SU-DHL-6 (cell line): ENCODE measurements around the gene ELMO1.

Experiments used
- H2AFZ ChIP-seq: fragments of 200-600 bp; sonication (generic); 2 replicates; pipeline ENCODE4 v1.6.1; 2014; ENCODE audit warnings: low read depth, mild to moderate bottlenecking, moderate library complexity, mixed read lengths, antibody characterized with exemption, low read length; ENCODE audit not compliant: severe bottlenecking
- H3F3A ChIP-seq: fragments of 200-600 bp; shearing (Covaris generic); 2 replicates; pipeline ENCODE4 v1.6.0; 2016; ENCODE audit warnings: antibody characterized with exemption, mild to moderate bottlenecking; ENCODE audit not compliant: insufficient read depth
- H3K27ac ChIP-seq: fragments of 200-600 bp; sonication (generic); 2 replicates; pipeline ENCODE4 v1.5.1; 2016; ENCODE audit warnings: low read depth, mild to moderate bottlenecking, low read length, moderate library complexity, mixed read lengths
- H3K27me3 ChIP-seq: fragments of 200-600 bp; sonication (generic), shearing (Covaris generic); 2 replicates; pipeline ENCODE4 v1.6.0; 2014; ENCODE audit warnings: mild to moderate bottlenecking, low read length
- H3K36me3 ChIP-seq: fragments of 200-600 bp; sonication (generic); 2 replicates; pipeline ENCODE4 v1.6.1; 2014; ENCODE audit warnings: mild to moderate bottlenecking, low read length, mixed read lengths
- H3K4me2 ChIP-seq: fragments of 300-600, 200-600 bp; shearing (Covaris generic), sonication (generic); 2 replicates; pipeline ENCODE4 v1.6.0; 2014; ENCODE audit warnings: low read length, low read depth, mild to moderate bottlenecking; ENCODE audit not compliant: poor library complexity, severe bottlenecking
- H3K4me3 ChIP-seq: fragments of 200-600 bp; sonication (generic); 2 replicates; pipeline ENCODE4 v1.5.1; 2014; ENCODE audit warnings: antibody characterized with exemption, low read length, mild to moderate bottlenecking, mixed read lengths; ENCODE audit not compliant: insufficient read depth, poor library complexity, severe bottlenecking
- H3K79me2 ChIP-seq: fragments of 200-600 bp; sonication (generic); 2 replicates; pipeline ENCODE4 v1.6.1; 2014; ENCODE audit warnings: mild to moderate bottlenecking, low read length, moderate library complexity; ENCODE audit not compliant: insufficient read depth
- H3K9ac ChIP-seq: fragments of 200-600 bp; sonication (generic); 2 replicates; pipeline ENCODE4 v1.7.0; 2014; ENCODE audit warnings: mild to moderate bottlenecking, low read length
- H3K9me2 ChIP-seq: fragments of 200-600 bp; sonication (generic); replicated peaks from 2 replicates; pipeline ENCODE4 v1.6.1; 2014; ENCODE audit warnings: low read length; ENCODE audit not compliant: insufficient read depth
- H3K9me3 ChIP-seq: fragments of 200-600 bp; sonication (generic); 2 replicates; pipeline ENCODE4 v1.6.1; 2014; ENCODE audit warnings: low read length, mixed read lengths; ENCODE audit not compliant: insufficient read depth
- H4K20me1 ChIP-seq: fragments of 200-600 bp; sonication (generic); 2 replicates; pipeline ENCODE4 v1.6.1; 2014; ENCODE audit warnings: low read depth, mild to moderate bottlenecking, antibody characterized with exemption, low read length, moderate library complexity, mixed read lengths
- EZH2phosphoT487 ChIP-seq: fragments of 200-600 bp; sonication (generic), shearing (Covaris generic); conservative IDR thresholded peaks from 2 replicates; pipeline ENCODE4 v1.6.1; 2018; ENCODE audit warnings: mild to moderate bottlenecking, antibody characterized with exemption, low read length, moderate library complexity, mixed read lengths
- TF ChIP-seq, protein P1 (sequence below): fragments of 200-600 bp; sonication (generic); IDR thresholded peaks from one replicate; pipeline ENCODE4 v1.5.1; 2017; ENCODE audit warnings: antibody characterized with exemption, mild to moderate bottlenecking, low read length, moderate library complexity; ENCODE audit not compliant: insufficient read depth, poor library complexity, severe bottlenecking

Gene ELMO1

DNA sequence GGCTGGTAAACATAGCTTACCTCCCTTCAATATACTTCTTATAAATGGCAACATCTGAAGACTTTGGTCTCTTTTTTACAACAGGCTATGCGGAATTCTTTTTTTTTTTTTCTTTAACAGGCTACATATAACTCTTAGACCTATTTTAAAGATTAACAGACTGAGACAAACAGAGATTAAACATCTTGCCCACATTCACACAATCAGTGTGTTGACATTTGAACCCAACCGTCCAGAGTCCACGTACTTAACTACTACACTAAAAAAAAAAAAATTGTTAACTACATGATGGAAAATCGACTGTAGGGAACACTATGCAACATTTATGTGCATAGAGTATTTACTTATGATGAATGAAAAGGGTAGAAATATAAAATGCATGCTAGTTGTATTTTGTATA lies 298.5 kb downstream of the ELMO1 start:
- H3K9me2 ChIP-seq, result no peaks in the 10 kb centered on the region
- no peaks in the 10 kb centered on the region for H3K27me3 ChIP-seq
- H3K27ac ChIP-seq, result no peak overlapping the region
- H3K4me2 ChIP-seq, result no peak overlapping the region
- TF ChIP-seq, protein P1, sequence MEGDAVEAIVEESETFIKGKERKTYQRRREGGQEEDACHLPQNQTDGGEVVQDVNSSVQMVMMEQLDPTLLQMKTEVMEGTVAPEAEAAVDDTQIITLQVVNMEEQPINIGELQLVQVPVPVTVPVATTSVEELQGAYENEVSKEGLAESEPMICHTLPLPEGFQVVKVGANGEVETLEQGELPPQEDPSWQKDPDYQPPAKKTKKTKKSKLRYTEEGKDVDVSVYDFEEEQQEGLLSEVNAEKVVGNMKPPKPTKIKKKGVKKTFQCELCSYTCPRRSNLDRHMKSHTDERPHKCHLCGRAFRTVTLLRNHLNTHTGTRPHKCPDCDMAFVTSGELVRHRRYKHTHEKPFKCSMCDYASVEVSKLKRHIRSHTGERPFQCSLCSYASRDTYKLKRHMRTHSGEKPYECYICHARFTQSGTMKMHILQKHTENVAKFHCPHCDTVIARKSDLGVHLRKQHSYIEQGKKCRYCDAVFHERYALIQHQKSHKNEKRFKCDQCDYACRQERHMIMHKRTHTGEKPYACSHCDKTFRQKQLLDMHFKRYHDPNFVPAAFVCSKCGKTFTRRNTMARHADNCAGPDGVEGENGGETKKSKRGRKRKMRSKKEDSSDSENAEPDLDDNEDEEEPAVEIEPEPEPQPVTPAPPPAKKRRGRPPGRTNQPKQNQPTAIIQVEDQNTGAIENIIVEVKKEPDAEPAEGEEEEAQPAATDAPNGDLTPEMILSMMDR, result no peak
- TF ChIP-seq EZH2phosphoT487, result no peak
- H2AFZ ChIP-seq, result no peak overlapping the region
- H3K9ac ChIP-seq, result no peak overlapping the region
- no peak overlapping the region for H3K4me3 ChIP-seq
- H3F3A ChIP-seq, result no peaks in the 10 kb centered on the region
- H3K9me3 ChIP-seq, result no peaks in the 10 kb centered on the region
- H3K79me2 ChIP-seq, result no peaks in the 10 kb centered on the region
- H4K20me1 ChIP-seq, result no peaks in the 10 kb centered on the region
- H3K36me3 ChIP-seq, result no peaks in the 10 kb centered on the region

DNA sequence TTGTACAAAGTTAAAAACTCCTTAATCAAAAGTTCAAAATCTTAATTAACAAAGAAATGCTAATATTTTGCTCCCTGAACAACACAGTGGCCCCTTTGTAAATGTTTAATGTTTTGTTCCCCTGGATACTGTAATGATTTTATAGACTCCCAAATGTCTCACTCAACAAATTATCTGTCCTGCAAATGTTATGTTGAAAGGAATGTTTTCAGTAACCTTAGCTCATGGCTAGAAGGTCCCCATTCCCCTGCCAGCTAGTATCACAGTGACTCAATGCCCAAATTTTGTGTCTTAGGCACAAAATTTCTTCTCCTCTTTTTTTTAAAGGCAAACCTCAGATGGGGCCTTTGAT lies 298.9 kb downstream of the ELMO1 start:
- no peak overlapping the region for H3K4me2 ChIP-seq
- TF ChIP-seq EZH2phosphoT487, result no peak
- TF ChIP-seq, protein P1, result no peak

DNA sequence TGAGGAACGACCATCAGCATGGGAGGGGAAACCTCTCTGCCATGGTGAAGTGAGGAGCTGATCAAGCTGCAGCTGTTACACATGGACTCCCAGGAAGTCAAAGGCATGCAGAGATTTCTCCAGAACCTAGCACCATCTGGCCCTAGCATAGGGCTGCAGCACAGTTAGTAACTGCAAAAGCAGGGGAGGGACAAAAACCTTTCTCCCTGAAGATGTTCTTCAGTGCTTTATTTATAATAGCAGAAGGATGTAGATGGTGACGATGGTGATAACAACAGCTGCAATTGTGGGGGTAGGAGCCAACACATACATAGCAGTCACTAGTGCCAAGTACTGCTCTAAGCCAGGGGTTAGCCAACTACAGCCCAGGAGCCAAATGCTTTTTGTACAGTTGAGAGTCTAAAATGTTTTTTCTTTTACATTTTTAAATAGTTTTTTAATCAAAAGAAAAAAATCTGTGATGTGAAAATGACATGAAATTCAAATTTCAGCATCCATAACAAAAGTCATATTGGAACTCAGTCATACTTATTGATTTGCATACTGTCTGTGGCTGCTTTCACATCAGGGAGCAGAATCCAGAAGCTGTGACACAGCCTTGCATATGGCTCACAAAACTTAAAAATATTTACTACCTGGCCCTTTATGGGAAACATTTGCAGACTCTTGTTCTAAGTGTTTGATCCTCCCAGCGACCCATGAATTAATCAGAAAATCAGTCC lies 299.5 kb downstream of the ELMO1 start:
- H3K9me3 ChIP-seq, result no peaks in the 10 kb centered on the region
- TF ChIP-seq EZH2phosphoT487, result no peak
- TF ChIP-seq, protein P1, result no peak
- no peak overlapping the region for H3K4me2 ChIP-seq
- H4K20me1 ChIP-seq, result no peaks in the 10 kb centered on the region
- H3K36me3 ChIP-seq, result no peaks in the 10 kb centered on the region
- H3K79me2 ChIP-seq, result no peaks in the 10 kb centered on the region
- no peaks in the 10 kb centered on the region for H3F3A ChIP-seq
- H3K27me3 ChIP-seq, result no peaks in the 10 kb centered on the region
- no peak overlapping the region for H3K4me3 ChIP-seq
- H3K9ac ChIP-seq, result no peak overlapping the region
- H3K9me2 ChIP-seq, result no peaks in the 10 kb centered on the region
- H2AFZ ChIP-seq, result no peak overlapping the region
- H3K27ac ChIP-seq, result no peak overlapping the region

More for the DNA sequence above, 298.9 kb downstream of the ELMO1 start:
- H3K9me3 ChIP-seq, result no peaks in the 10 kb centered on the region
- no peak overlapping the region for H3K9ac ChIP-seq
- no peaks in the 10 kb centered on the region for H3K27me3 ChIP-seq
- H3K4me3 ChIP-seq, result no peak overlapping the region
- no peaks in the 10 kb centered on the region for H3K9me2 ChIP-seq
- no peaks in the 10 kb centered on the region for H3F3A ChIP-seq
- no peak overlapping the region for H3K27ac ChIP-seq
- H4K20me1 ChIP-seq, result no peaks in the 10 kb centered on the region
- no peaks in the 10 kb centered on the region for H3K36me3 ChIP-seq
- H3K79me2 ChIP-seq, result no peaks in the 10 kb centered on the region
- H2AFZ ChIP-seq, result no peak overlapping the region
